Endodermal cell (in vitro differentiated cells): ENCODE data around the gene NOP14. TPM values are rescaled to one million over a fixed set of nuclear protein-coding genes. Genes with fewer than 3 reads are reported as not detected.

Experiments
- DNase-seq: peaks from one replicate; pipeline ENCODE4 v3.0.0-alpha.2; 2017
- H3K27ac ChIP-seq: 2 replicates; pipeline ENCODE4 v1.5.1; 2013; ENCODE audit warnings: mild to moderate bottlenecking, low read depth, low read length, moderate library complexity
- H3K27me3 ChIP-seq: 2 replicates; pipeline ENCODE4 v1.6.1; 2013; ENCODE audit warnings: mild to moderate bottlenecking, low read length, moderate library complexity; ENCODE audit not compliant: insufficient read depth, control insufficient read depth, poor library complexity, severe bottlenecking
- H3K36me3 ChIP-seq: 2 replicates; pipeline ENCODE4 v1.7.0; 2013; ENCODE audit warnings: mild to moderate bottlenecking, low read length, moderate library complexity; ENCODE audit not compliant: control insufficient read depth, insufficient read depth
- H3K4me1 ChIP-seq: one replicate; pipeline ENCODE4 v1.7.0; 2013; ENCODE audit warnings: low read length; ENCODE audit not compliant: control insufficient read depth, insufficient read depth
- H3K4me3 ChIP-seq: 2 replicates; pipeline ENCODE4 v1.5.1; 2013; ENCODE audit warnings: mild to moderate bottlenecking, low read length, moderate library complexity
- H3K9ac ChIP-seq: 2 replicates; pipeline ENCODE4 v1.6.1; 2013; ENCODE audit warnings: mild to moderate bottlenecking, low read length, moderate library complexity; ENCODE audit not compliant: poor library complexity, severe bottlenecking; ENCODE audit errors: extremely low read depth
- H3K9me3 ChIP-seq: 2 replicates; pipeline ENCODE4 v1.6.1; 2013; ENCODE audit warnings: mild to moderate bottlenecking, low read length, moderate library complexity; ENCODE audit not compliant: control insufficient read depth
- H3K27ac Mint-ChIP-seq: 2 replicates; pipeline ENCODE4 v1.8.0; 2020; ENCODE audit warnings: mixed read lengths
- H3K27me3 Mint-ChIP-seq: 2 replicates; pipeline ENCODE4 v1.8.0; 2021; ENCODE audit warnings: mild to moderate bottlenecking, mixed read lengths; ENCODE audit not compliant: insufficient read depth
- H3K36me3 Mint-ChIP-seq: 2 replicates; pipeline ENCODE4 v1.8.0; 2020; ENCODE audit warnings: low read depth, mixed read lengths
- H3K4me1 Mint-ChIP-seq: 2 replicates; pipeline ENCODE4 v1.8.0; 2020; ENCODE audit warnings: mixed read lengths
- H3K4me3 Mint-ChIP-seq: 2 replicates; pipeline ENCODE4 v1.8.0; 2020; ENCODE audit warnings: mild to moderate bottlenecking, moderate library complexity, mixed read lengths
- H3K9me3 Mint-ChIP-seq: 2 replicates; pipeline ENCODE4 v1.8.0; 2020; ENCODE audit warnings: mild to moderate bottlenecking, mixed read lengths
- CTCF ChIP-seq: fragments of 200-600 bp; sonication (generic); conservative IDR thresholded peaks from 2 replicates; pipeline ENCODE4 v1.5.0; 2021; ENCODE audit warnings: antibody characterized with exemption, mild to moderate bottlenecking
- WGBS, 2 experiments: methylation state at CpG; one replicate each; pipeline versions ENCODE4 v1.1.5 to v1.1.7; 2013; ENCODE audit warnings: missing lambda C conversion rate in 2 of 2, mixed read lengths in 1 of 2; ENCODE audit not compliant: insufficient coverage in 1 of 2, insufficient read length in 1 of 2; 5-methylcytosine and 5-hydroxymethylcytosine counted together
- total RNA-seq, 2 donors: library from RNA; stranded (reverse); fragmentation: NEBNext Ultra II Directional in 1 of 2; extraction: Animal tissue kit (Norgen Biotek cat#: 25700) in 1 of 2; gene quantifications; 2 replicates in 1 of 2; 3 replicates in 1 of 2; pipeline ENCODE4 v1.2.1, GENCODE V29; 2021

NOP14 gene
- total RNA-seq, 2 donors from 2014 or later, result 23.0 to 31.9 TPM

DNA sequence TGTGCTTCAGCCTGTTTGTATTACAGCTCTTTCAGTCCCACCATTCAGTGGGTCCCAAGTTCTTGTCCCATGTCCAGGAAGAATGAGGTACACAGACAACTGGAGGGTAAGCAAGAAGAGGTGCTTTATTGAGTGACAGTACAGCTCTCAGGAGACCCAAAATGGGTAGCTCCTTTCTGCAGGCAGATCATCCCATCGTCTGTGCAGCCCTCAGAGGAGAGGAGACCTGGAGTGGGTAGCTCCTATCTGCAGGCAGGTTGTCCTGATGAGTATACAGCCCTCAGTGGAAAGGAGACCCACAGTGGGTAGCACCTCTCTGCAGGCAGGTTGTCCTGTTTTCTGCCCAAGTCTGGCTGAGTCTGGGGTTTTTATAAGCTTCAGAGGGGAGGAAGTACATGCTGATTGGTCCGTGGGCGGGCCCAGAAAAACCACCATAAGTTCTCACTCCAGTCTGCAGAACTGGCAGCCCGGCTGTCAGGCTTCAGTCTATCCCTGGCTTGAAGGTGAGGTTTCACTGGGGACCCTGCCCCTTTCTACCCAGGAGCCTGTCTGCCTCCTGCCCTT, 18.1 kb upstream of the NOP14 start:
- DNase-seq, result no peak
- no peak for TF ChIP-seq CTCF
- Histone ChIP-seq H3K27ac (no peak overlapping the region), H3K4me1 (no peaks in the 10 kb centered on the region), H3K4me3 (no peak overlapping the region), H3K27me3 (no peaks in the 10 kb centered on the region), H3K9me3 (no peaks in the 10 kb centered on the region), H3K36me3 (no peaks in the 10 kb centered on the region), H3K9ac (no peak overlapping the region)
- WGBS, 2 experiments, result 85 to 91% methylated on average over 4 of the region's 4 CpGs
- no peaks in the 10 kb centered on the region for H3K4me1 Mint-ChIP-seq
- H3K27ac Mint-ChIP-seq, result no peak overlapping the region
- H3K27me3 Mint-ChIP-seq, result peaks cover 3% of the 10 kb centered on the region
- peaks cover 12% of the 10 kb centered on the region for H3K9me3 Mint-ChIP-seq
- H3K4me3 Mint-ChIP-seq, result no peak overlapping the region
- no peaks in the 10 kb centered on the region for H3K36me3 Mint-ChIP-seq

GRCh38 chr4:2977211-2978088, 14.2 kb upstream of the NOP14 start:
- no peak overlapping the region for H3K27ac ChIP-seq
- Mint-ChIP-seq H3K4me1 (no peaks in the 10 kb centered on the region), H3K27me3 (peaks cover 3% of the 10 kb centered on the region), H3K36me3 (no peaks in the 10 kb centered on the region), H3K27ac (no peak overlapping the region), H3K4me3 (no peak overlapping the region), H3K9me3 (peaks cover 12% of the 10 kb centered on the region)
- H3K36me3 ChIP-seq, result no peaks in the 10 kb centered on the region
- no peaks in the 10 kb centered on the region for H3K27me3 ChIP-seq
- no peaks in the 10 kb centered on the region for H3K4me1 ChIP-seq
- no peak overlapping the region for H3K4me3 ChIP-seq
- H3K9ac ChIP-seq, result no peak overlapping the region
- no peaks in the 10 kb centered on the region for H3K9me3 ChIP-seq
- no peak for DNase-seq
- WGBS, 2 experiments, result 84 to 86% methylated on average over 10 to 14 of the region's 14 CpGs
- TF ChIP-seq CTCF, result no peak

GRCh38 chr4:2971275-2971674, 8.1 kb upstream of the NOP14 start:
- no peaks in the 10 kb centered on the region for H3K4me1 Mint-ChIP-seq
- H3K9ac ChIP-seq, result no peak overlapping the region
- H3K36me3 Mint-ChIP-seq, result no peaks in the 10 kb centered on the region
- H3K4me3 Mint-ChIP-seq, result no peak overlapping the region
- H3K27me3 Mint-ChIP-seq, result no peaks in the 10 kb centered on the region
- H3K9me3 Mint-ChIP-seq, result no peaks in the 10 kb centered on the region
- no peak overlapping the region for H3K27ac ChIP-seq
- H3K36me3 ChIP-seq, result no peaks in the 10 kb centered on the region
- no peaks in the 10 kb centered on the region for H3K9me3 ChIP-seq
- no peak overlapping the region for H3K4me3 ChIP-seq
- DNase-seq, result no peak
- no peak overlapping the region for H3K27ac Mint-ChIP-seq
- no peaks in the 10 kb centered on the region for H3K27me3 ChIP-seq
- no peak for TF ChIP-seq CTCF
- 93% methylated on average over 2 to 3 of the region's 3 CpGs for WGBS, 2 experiments
- H3K4me1 ChIP-seq, result no peaks in the 10 kb centered on the region
